Measurements from ENCODE around the gene TRAM1L1.

Gene TRAM1L1

DNA sequence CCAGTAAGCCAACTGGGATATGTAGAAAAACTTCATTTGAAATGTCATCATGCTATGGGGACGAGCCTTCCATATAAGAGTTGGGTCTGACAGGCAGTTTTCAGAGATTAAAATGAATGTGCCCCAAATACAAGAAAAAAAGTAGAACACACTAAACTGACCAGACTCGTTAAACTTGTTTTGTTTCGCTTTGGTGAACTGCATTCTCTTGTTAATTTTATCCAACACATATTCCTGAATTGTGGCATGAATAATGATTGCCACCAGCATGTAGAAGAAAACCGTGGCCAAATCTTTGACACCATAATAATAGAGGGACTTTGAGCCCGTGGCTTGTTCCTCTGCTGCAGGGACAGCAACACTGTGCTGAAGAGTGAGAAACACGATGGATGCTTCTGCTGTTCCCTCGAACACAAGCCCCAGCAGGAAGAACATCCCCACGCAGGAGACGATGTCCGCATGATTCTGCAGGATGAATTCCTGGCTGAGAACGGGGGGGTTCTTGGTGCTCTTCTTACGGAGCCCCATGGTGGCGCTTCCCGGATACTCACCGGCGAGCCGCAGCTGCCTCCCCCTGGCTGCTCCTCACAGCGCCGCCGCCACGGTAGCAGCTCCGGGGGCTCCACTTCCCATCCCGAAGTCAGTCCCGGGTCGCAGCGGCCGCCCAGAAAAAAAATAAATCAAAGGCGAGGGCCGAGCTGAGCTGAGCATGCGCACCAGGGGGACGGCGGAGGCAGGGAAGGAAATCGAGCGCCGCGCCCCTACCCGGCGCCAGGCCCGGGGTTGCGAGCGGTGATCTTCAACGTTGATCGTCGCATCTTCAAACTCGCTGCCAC lies at the start of gene TRAM1L1:
TRAM1L1 (minus strand) TSS at position 711 of the 836 bp plus-strand sequence; CDS start at position 528, 183 bp downstream.
- Histone ChIP-seq H3K9me3 (ENCODE audit: control insufficient read depth, low read length) (no peaks in the 10 kb centered on the region), H3K4me3 (ENCODE audit: low read length) (no peak within 1 kb of the TSS), H3K27me3 (ENCODE audit: control insufficient read depth, insufficient read depth, low read length) (no peaks in the 10 kb centered on the region), H3K36me3 (ENCODE audit: control insufficient read depth, insufficient read depth, low read length) (no peaks in the 10 kb centered on the region), H3K4me1 (ENCODE audit: control insufficient read depth, insufficient read depth, low read length) (peaks cover 5% of the 10 kb centered on the region), H3K9ac (ENCODE audit: low read length) (peak within 1 kb of the TSS; percentile 58)

DNA sequence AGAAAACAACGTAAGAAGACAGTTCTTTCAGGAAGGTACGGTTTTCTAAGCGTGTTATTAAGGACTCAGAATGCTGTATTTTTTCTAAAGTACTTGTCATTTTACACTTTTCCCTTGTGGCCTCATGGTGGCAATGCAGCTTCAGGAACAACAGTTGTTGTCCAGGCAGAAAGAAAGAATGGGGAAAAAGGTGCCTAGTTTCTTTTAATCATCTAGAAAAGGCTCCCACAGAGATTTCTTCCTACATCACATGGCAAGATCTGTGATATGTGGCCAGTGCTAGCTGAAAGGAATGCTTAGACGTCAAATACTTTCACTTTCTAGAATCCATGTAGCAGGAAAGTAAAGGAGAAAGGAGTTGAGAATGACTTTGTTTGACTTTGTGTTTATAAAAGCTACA lies 49.0 kb upstream of the TRAM1L1 start:
- no peak overlapping the region for H3K4me3 ChIP-seq (ENCODE audit: low read length)
- H3K36me3 ChIP-seq (ENCODE audit: control insufficient read depth, insufficient read depth, low read length), result no peaks in the 10 kb centered on the region
- H3K27me3 ChIP-seq (ENCODE audit: control insufficient read depth, insufficient read depth, low read length), result no peaks in the 10 kb centered on the region
- no peaks in the 10 kb centered on the region for H3K9me3 ChIP-seq (ENCODE audit: control insufficient read depth, low read length)
- H3K9ac ChIP-seq (ENCODE audit: low read length), result no peak overlapping the region
- H3K4me1 ChIP-seq (ENCODE audit: control insufficient read depth, insufficient read depth, low read length), result no peaks in the 10 kb centered on the region

DNA sequence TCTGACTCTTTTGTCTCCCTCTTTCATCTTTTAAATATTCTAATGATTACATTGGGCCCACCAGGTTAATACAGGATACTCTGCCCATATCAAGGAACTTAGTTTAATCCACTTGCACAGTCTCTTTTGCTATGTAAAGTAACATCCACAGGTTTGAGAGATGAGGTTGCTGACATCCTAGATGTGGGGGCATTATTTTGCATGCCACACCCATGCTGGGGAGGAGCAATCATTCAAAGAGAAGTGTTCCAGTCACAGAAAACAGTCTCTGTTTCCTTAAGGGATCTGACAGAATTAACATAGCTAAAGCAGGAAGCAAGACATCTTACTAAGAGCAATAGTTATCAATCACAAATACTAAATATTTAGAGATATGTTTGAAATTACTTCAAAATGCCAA lies 11.5 kb upstream of the TRAM1L1 start:
- Histone ChIP-seq H3K4me1 (ENCODE audit: control insufficient read depth, insufficient read depth, low read length) (no peaks in the 10 kb centered on the region), H3K27me3 (ENCODE audit: control insufficient read depth, insufficient read depth, low read length) (no peaks in the 10 kb centered on the region), H3K9ac (ENCODE audit: low read length) (no peak overlapping the region), H3K9me3 (ENCODE audit: control insufficient read depth, low read length) (no peaks in the 10 kb centered on the region), H3K4me3 (ENCODE audit: low read length) (no peak overlapping the region), H3K36me3 (ENCODE audit: control insufficient read depth, insufficient read depth, low read length) (no peaks in the 10 kb centered on the region)

DNA sequence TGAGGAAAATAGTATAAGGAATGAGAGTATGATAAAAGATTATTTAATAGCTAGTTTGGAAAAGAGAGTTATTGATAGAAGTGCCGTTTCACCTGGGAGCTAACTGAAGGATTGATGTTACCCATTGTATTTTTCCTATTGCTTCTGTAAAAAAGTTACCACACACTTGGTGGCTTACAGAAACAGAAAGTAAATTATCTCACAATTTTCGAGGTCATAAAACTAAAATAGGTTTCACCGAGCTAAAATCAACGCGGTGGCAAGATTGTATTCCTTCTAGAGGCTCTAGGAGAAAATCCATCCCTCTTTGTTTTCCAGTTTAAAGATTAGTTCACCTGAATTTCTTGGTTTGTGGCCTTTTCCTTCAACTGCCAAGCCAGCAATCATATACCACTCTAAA lies 11.1 kb upstream of the TRAM1L1 start:
- no peak overlapping the region for H3K9ac ChIP-seq (ENCODE audit: low read length)
- no peak overlapping the region for H3K4me3 ChIP-seq (ENCODE audit: low read length)
- no peaks in the 10 kb centered on the region for H3K4me1 ChIP-seq (ENCODE audit: control insufficient read depth, insufficient read depth, low read length)
- no peaks in the 10 kb centered on the region for H3K9me3 ChIP-seq (ENCODE audit: control insufficient read depth, low read length)
- H3K27me3 ChIP-seq (ENCODE audit: control insufficient read depth, insufficient read depth, low read length), result no peaks in the 10 kb centered on the region
- no peaks in the 10 kb centered on the region for H3K36me3 ChIP-seq (ENCODE audit: control insufficient read depth, insufficient read depth, low read length)

DNA sequence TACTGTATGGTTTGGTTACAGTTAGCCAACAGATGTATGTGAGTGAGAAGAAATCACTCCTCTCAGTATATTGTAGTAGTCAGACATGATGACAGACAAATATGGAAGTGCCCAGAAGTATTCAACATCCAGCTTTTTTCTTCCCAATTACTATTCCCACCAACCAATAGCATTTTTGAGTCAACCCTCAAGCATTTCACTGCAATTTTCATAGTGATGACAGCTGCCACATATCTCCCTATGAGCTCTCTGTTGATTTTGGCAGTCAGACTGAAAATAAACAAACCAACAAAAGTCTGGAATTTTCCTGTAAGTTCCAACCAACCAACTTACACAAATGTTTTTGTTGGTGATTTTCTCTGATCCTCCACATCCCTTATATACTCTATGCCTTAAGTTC lies 8.2 kb upstream of the TRAM1L1 start:
- H3K9me3 ChIP-seq (ENCODE audit: control insufficient read depth, low read length), result no peaks in the 10 kb centered on the region
- H3K4me1 ChIP-seq (ENCODE audit: control insufficient read depth, insufficient read depth, low read length), result no peaks in the 10 kb centered on the region
- no peak overlapping the region for H3K4me3 ChIP-seq (ENCODE audit: low read length)
- H3K9ac ChIP-seq (ENCODE audit: low read length), result no peak overlapping the region
- H3K27me3 ChIP-seq (ENCODE audit: control insufficient read depth, insufficient read depth, low read length), result no peaks in the 10 kb centered on the region
- H3K36me3 ChIP-seq (ENCODE audit: control insufficient read depth, insufficient read depth, low read length), result no peaks in the 10 kb centered on the region

DNA sequence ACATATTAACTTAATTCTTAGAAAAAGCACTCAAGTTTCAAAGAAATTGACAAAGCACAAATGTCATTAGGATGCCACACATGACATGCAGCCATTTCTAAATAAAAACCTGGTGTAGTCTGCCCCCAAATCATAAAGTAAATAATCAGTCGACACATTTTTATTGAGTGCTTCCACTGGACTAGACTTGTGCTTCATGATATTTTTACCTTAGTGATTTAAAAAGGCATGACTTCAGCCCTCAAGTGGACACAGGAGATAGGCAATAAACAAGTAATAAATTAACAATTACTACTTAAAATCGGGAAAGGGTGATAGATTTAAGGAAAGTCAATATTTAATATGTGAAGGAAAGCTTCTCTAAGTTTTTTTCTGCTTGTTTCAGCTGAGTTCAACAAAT lies 7.6 kb downstream of the TRAM1L1 start:
- H3K27me3 ChIP-seq (ENCODE audit: control insufficient read depth, insufficient read depth, low read length), result no peaks in the 10 kb centered on the region
- H3K36me3 ChIP-seq (ENCODE audit: control insufficient read depth, insufficient read depth, low read length), result no peaks in the 10 kb centered on the region
- H3K4me3 ChIP-seq (ENCODE audit: low read length), result no peak overlapping the region
- H3K9me3 ChIP-seq (ENCODE audit: control insufficient read depth, low read length), result no peaks in the 10 kb centered on the region
- no peak overlapping the region for H3K9ac ChIP-seq (ENCODE audit: low read length)
- H3K4me1 ChIP-seq (ENCODE audit: control insufficient read depth, insufficient read depth, low read length), result no peaks in the 10 kb centered on the region

DNA sequence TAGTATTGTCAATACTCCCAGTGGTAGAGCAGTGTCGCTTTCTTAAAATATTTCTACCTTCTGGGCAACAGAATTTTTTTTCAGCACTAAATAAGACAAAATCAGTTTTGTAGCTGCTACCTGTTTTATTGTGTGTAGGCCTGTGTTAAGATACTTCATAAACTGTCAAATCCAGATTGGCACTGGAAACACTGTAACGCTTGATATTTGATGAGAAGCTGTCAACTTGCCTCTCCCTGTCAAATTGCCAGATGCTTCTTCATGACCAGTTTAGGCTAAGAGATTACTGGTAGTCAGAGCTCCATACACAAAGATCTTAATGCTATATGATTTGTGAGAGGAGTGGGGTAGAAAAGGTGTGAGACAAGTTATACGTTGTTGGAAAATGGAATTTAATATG lies 17.3 kb downstream of the TRAM1L1 start:
- no peaks in the 10 kb centered on the region for H3K36me3 ChIP-seq (ENCODE audit: control insufficient read depth, insufficient read depth, low read length)
- H3K9ac ChIP-seq (ENCODE audit: low read length), result no peak overlapping the region
- H3K9me3 ChIP-seq (ENCODE audit: control insufficient read depth, low read length), result no peaks in the 10 kb centered on the region
- H3K27me3 ChIP-seq (ENCODE audit: control insufficient read depth, insufficient read depth, low read length), result no peaks in the 10 kb centered on the region
- no peaks in the 10 kb centered on the region for H3K4me1 ChIP-seq (ENCODE audit: control insufficient read depth, insufficient read depth, low read length)
- no peak overlapping the region for H3K4me3 ChIP-seq (ENCODE audit: low read length)

DNA sequence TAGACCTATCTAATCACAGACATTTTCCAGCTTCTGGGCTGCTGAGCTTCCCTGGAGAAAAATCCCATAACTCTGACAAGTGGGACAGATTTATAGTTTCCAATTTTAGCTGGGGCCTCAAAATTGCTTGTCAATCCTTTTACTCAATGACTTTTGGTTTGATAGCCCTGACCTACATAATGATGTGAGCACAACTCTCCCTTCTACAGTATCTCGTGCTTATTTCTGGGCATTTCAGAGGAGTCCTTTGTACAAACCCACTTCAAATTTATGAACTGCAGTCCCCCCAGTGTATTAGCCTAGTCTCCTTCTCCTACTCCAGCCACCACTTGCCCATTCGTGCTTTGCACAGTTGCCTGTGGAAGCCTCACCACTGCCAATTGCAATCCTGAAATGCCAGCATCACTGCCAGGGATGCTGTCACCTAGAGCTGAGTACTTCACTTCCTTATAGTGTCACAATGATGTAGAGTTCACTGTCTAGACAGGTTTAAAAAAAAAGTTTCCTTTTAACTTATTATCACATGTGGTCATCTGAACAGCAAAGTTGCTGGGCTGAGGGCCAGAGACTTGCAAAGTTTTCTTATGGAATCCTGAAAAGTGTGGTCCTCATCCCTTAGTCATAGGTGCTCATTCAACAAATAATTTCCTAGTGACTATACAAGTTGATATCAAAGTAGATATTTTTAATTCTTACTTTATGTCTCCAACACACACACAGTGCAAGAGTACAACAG lies 21.2 kb downstream of the TRAM1L1 start:
- Histone ChIP-seq H3K4me1 (ENCODE audit: control insufficient read depth, insufficient read depth, low read length) (no peaks in the 10 kb centered on the region), H3K9ac (ENCODE audit: low read length) (no peak overlapping the region), H3K36me3 (ENCODE audit: control insufficient read depth, insufficient read depth, low read length) (no peaks in the 10 kb centered on the region), H3K9me3 (ENCODE audit: control insufficient read depth, low read length) (no peaks in the 10 kb centered on the region), H3K27me3 (ENCODE audit: control insufficient read depth, insufficient read depth, low read length) (no peaks in the 10 kb centered on the region), H3K4me3 (ENCODE audit: low read length) (no peak overlapping the region)

DNA sequence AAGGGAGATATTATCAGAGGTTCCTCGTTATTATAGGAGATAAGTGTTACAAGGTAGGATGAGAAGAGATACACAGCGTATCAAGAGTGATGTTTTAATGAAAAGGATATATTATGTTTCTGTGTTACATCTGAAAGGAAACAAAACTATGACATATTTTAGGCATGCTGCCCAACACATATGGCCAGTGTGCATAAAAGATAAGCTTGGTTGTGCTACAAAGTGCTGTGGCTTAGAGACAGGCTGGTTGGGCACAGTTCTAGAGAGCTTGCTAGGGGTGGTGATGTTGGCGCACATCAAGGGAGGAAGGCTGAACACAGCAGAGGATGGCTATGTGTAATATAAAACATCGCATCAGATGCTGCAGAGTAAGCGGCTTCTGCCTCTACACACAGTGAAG lies 42.4 kb downstream of the TRAM1L1 start:
- no peak overlapping the region for H3K4me3 ChIP-seq (ENCODE audit: low read length)
- no peaks in the 10 kb centered on the region for H3K27me3 ChIP-seq (ENCODE audit: control insufficient read depth, insufficient read depth, low read length)
- no peaks in the 10 kb centered on the region for H3K4me1 ChIP-seq (ENCODE audit: control insufficient read depth, insufficient read depth, low read length)
- no peak overlapping the region for H3K9ac ChIP-seq (ENCODE audit: low read length)
- no peaks in the 10 kb centered on the region for H3K9me3 ChIP-seq (ENCODE audit: control insufficient read depth, low read length)
- no peaks in the 10 kb centered on the region for H3K36me3 ChIP-seq (ENCODE audit: control insufficient read depth, insufficient read depth, low read length)
